Measurements from ENCODE around the gene PLCL2. TPM values are rescaled to one million over a fixed set of nuclear protein-coding genes. Genes with fewer than 3 reads are reported as not detected.

PLCL2 gene
- total RNA-seq, 3 donors from 2014 or later, result 15.0 to 35.0 (median 18.8) TPM

- no peak for TF ChIP-seq CTCF (IDR thresholded peaks at IDR 0.05)
- Histone ChIP-seq H3K9me3 (no peaks in the 10 kb centered on the region), H3K4me3 (no peak overlapping the region), H3K36me3 (ENCODE audit: low read depth) (no peaks in the 10 kb centered on the region), H3K4me1 (ENCODE audit: low read depth) (peaks cover 20% of the 10 kb centered on the region)
- DNase-seq, result no peak
- ATAC-seq, result peak; percentile 55
- intact Hi-C loops (cut with DNase I, micrococcal nuclease), result no loop called here
These were observed 32.1 kb downstream of the PLCL2 start for GRCh38 chr3:16916840-16917239.

- ATAC-seq, result peak; percentile 53
- no peak for DNase-seq
- intact Hi-C loops (cut with DNase I, micrococcal nuclease), result no loop called here
- TF ChIP-seq CTCF (IDR thresholded peaks at IDR 0.05), result no peak
- Histone ChIP-seq H3K4me3 (no peak overlapping the region), H3K4me1 (ENCODE audit: low read depth) (peaks cover 20% of the 10 kb centered on the region), H3K9me3 (no peaks in the 10 kb centered on the region), H3K36me3 (ENCODE audit: low read depth) (no peaks in the 10 kb centered on the region)
These were observed 32.6 kb downstream of the PLCL2 start for GRCh38 chr3:16917256-16917935.

DNA sequence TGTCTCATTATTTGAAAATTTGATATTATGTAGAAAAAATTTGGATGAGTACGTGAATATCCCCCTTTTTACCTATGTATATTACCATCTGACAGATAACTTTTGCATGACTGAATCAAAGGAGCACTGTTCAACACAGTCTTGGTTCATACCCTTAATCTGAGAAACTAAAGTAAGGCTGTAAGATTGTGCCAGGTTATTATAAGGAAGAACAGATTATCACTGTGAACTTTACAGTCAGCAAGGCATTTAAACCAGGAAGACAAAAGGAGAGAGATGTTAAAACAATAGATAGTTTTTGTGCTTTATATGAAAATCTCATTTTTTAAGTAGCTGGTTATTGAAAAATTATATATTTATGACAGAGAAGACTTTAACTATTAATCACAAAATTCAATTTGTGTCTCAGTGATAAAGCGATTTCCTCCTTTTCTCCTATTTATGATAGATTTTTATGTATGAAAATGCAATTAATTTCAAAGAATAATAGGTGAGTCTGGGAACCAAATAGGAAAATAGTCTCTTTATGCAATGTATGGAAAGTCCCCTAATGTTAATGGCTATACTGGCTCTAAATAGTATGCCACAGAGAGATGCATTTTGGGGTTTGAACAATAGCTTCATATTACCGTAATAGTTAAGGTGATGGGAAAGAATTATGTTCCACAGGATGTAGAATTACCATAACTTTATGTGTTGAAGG, 33.4 kb downstream of the PLCL2 start:
- intact Hi-C loops (cut with DNase I, micrococcal nuclease), result no loop called here
- TF ChIP-seq CTCF (IDR thresholded peaks at IDR 0.05), result no peak
- Histone ChIP-seq H3K4me3 (no peak overlapping the region), H3K4me1 (ENCODE audit: low read depth) (peaks cover 20% of the 10 kb centered on the region), H3K36me3 (ENCODE audit: low read depth) (no peaks in the 10 kb centered on the region), H3K9me3 (no peaks in the 10 kb centered on the region)
- ATAC-seq, result peak; percentile 67
- DNase-seq, result no peak

- ATAC-seq (peak; percentile 90), DNase-seq (no peak)
- Histone ChIP-seq H3K9me3 (no peaks in the 10 kb centered on the region), H3K4me1 (ENCODE audit: low read depth) (peaks cover 20% of the 10 kb centered on the region), H3K36me3 (ENCODE audit: low read depth) (no peaks in the 10 kb centered on the region), H3K4me3 (no peak overlapping the region)
- intact Hi-C loops (cut with DNase I, micrococcal nuclease), result no loop called here
- no peak for TF ChIP-seq CTCF (IDR thresholded peaks at IDR 0.05)
These were observed 33.9 kb downstream of the PLCL2 start for GRCh38 chr3:16918683-16919025.

DNA sequence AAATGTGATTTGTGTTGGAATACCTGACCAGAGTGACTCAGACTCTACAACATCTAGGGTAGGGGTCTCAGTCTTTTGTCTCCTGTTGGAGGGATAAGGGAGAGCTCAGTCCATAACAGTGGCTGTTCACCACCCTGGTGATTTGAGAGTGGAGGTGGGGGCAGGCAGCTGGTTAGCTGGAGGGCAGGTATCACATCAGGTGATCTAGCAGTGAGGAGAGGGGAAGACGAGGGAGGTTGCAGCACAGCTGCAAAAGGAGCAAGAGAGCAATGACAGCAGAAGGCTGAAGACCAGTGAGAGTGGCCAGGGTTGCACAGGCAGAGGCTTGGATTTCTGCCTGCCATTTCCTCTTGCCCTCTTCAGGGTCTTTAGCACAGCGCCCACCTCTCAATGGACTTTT, 38.4 kb downstream of the PLCL2 start:
- Histone ChIP-seq H3K36me3 (ENCODE audit: low read depth) (no peaks in the 10 kb centered on the region), H3K9me3 (no peaks in the 10 kb centered on the region), H3K4me3 (no peak overlapping the region), H3K4me1 (ENCODE audit: low read depth) (peaks cover 8% of the 10 kb centered on the region)
- DNase-seq (no peak), ATAC-seq (no peak)
- intact Hi-C loops (cut with DNase I, micrococcal nuclease), result no loop called here
- no peak for TF ChIP-seq CTCF (IDR thresholded peaks at IDR 0.05)

Data from mucosa of descending colon (tissue), 3 donors.